HCT116 (cell line): ENCODE measurements around the gene CDYL. TPM values are rescaled to one million over a fixed set of nuclear protein-coding genes. Genes with fewer than 3 reads are reported as not detected.

Experiments used
- ATAC-seq: fragments of 200-7000 bp; cut with Tn5 transposase; 2 replicates; pipeline ENCODE4 v1.9.1; 2020; ENCODE audit warnings: mild to moderate bottlenecking, moderate library complexity
- BruUV-seq: library from RNA; stranded (reverse); fragments of 400-500 nt; replicated peaks from 2 replicates; lab custom pipeline; 2021; lab: Mats Ljungman, UMichigan
- CTCF ChIA-PET: fragments of 300-600 bp; sonication (Branson Sonifier 250); formaldehyde crosslinking; loops from one replicate; lab custom pipeline; 2021; ENCODE audit warnings: antibody characterized with exemption; lab: Charles Lee
- POLR2A ChIA-PET: fragments of 300-600, 350-600 bp; sonication (Branson Sonifier 250); formaldehyde crosslinking; loops from one replicate; lab custom pipeline; 2021; ENCODE audit warnings: antibody characterized with exemption; lab: Charles Lee
- RAD21 ChIA-PET, 2 experiments: fragments of 300-600 bp; sonication (Branson Sonifier 250); formaldehyde crosslinking; loops; one replicate each; lab custom pipeline; 2023; ENCODE audit warnings: low total read pairs in 2 of 2; ENCODE audit not compliant: uncharacterized antibody in 2 of 2, unreplicated experiment in 2 of 2, low non-redundant PET in 1 of 2; lab: Charles Lee
- DNase-seq: peaks from one replicate; pipeline ENCODE4 v3.0.0-alpha.2; 2010; ENCODE audit warnings: low read depth, low spot score
- H2AFZ ChIP-seq: fragments of 200-600 bp; shearing (Covaris generic), sonication (generic); 2 replicates; pipeline ENCODE4 v1.6.1; 2017; ENCODE audit warnings: low read depth, mixed run types, mixed read lengths, antibody characterized with exemption, low read length; ENCODE audit not compliant: poor library complexity, severe bottlenecking
- H3K27ac ChIP-seq: 2 replicates; pipeline ENCODE4 v1.5.1; 2012; ENCODE audit warnings: low read depth, low read length
- H3K27me3 ChIP-seq: fragments of 200-600 bp; sonication (generic); 2 replicates; pipeline ENCODE4 v1.6.1; 2016; ENCODE audit warnings: mixed run types, low read length, mixed read lengths; ENCODE audit not compliant: insufficient read depth
- H3K36me3 ChIP-seq, 2 experiments: fragments of 200-500 bp in 1 of 2; fragments of 200-600 bp in 1 of 2; sonication (Bioruptor generic) in 1 of 2; sonication (generic) in 1 of 2; 2 replicates each; pipeline versions ENCODE4 v1.5.1 to v1.6.1; 2014 to 2016; ENCODE audit warnings: low read length in 2 of 2, inconsistent platforms in 1 of 2, mixed read lengths in 1 of 2, mixed run types in 1 of 2; ENCODE audit not compliant: insufficient read depth in 2 of 2, control insufficient read depth in 1 of 2
- H3K4me1 ChIP-seq, 2 experiments: fragments of 200-600 bp in 1 of 2; sonication (generic) in 1 of 2; 2 replicates each; pipeline versions ENCODE4 v1.5.1 to v1.6.1; 2012 to 2017; ENCODE audit warnings: low read length in 2 of 2, inconsistent platforms in 1 of 2, mild to moderate bottlenecking in 1 of 2, mixed read lengths in 1 of 2, mixed run types in 1 of 2, moderate library complexity in 1 of 2; ENCODE audit not compliant: insufficient read depth in 2 of 2, control insufficient read depth in 1 of 2
- H3K4me2 ChIP-seq: fragments of 200-600 bp; sonication (generic); 2 replicates; pipeline ENCODE4 v1.6.1; 2017; ENCODE audit warnings: mixed run types, low read length, mixed read lengths
- H3K4me3 ChIP-seq, 2 experiments: fragments of 200-600 bp in 1 of 2; sonication (generic) in 1 of 2; replicated peaks in 1 of 2; 2 replicates each; pipeline ENCODE4 v1.5.1; 2011 to 2016; ENCODE audit warnings: low read length in 2 of 2, control low read depth in 1 of 2, low read depth in 1 of 2, mild to moderate bottlenecking in 1 of 2, mixed read lengths in 1 of 2, mixed run types in 1 of 2
- H3K79me2 ChIP-seq: fragments of 200-600 bp; sonication (generic); 2 replicates; pipeline ENCODE4 v1.6.1; 2017; ENCODE audit warnings: mild to moderate bottlenecking, mixed run types, low read length, moderate library complexity, mixed read lengths; ENCODE audit not compliant: insufficient read depth
- H3K9ac ChIP-seq: fragments of 200-600 bp; sonication (generic); 2 replicates; pipeline ENCODE4 v1.6.1; 2016; ENCODE audit warnings: low read length, mixed read lengths
- H3K9me2 ChIP-seq: fragments of 200-600 bp; sonication (generic), shearing (Covaris generic); 2 replicates; pipeline ENCODE4 v1.6.1; 2017; ENCODE audit warnings: mixed run types, mild to moderate bottlenecking, moderate library complexity; ENCODE audit not compliant: insufficient read depth
- H3K9me3 ChIP-seq, 2 experiments: fragments of 200-500 bp in 1 of 2; fragments of 200-600 bp in 1 of 2; sonication (Bioruptor generic) in 1 of 2; sonication (generic) in 1 of 2; 2 replicates each; pipeline ENCODE4 v1.6.1; 2014 to 2017; ENCODE audit warnings: low read length in 2 of 2, mixed read lengths in 2 of 2, inconsistent platforms in 1 of 2, low read depth in 1 of 2, mild to moderate bottlenecking in 1 of 2, mixed run types in 1 of 2, moderate library complexity in 1 of 2; ENCODE audit not compliant: control insufficient read depth in 1 of 2, insufficient read depth in 1 of 2
- H4K20me1 ChIP-seq: fragments of 200-600 bp; sonication (generic), shearing (Covaris generic); 2 replicates; pipeline ENCODE4 v1.6.1; 2017; ENCODE audit warnings: mixed run types, mild to moderate bottlenecking, moderate library complexity; ENCODE audit not compliant: insufficient read depth
- CBX3 ChIP-seq: IDR thresholded peaks from 2 replicates; pipeline ENCODE4 v1.6.1; 2012; ENCODE audit warnings: low read depth
- CEBPB ChIP-seq: IDR thresholded peaks from 2 replicates; pipeline ENCODE4 v1.6.1; 2012; ENCODE audit warnings: low read depth
- EGR1 ChIP-seq: IDR thresholded peaks from 2 replicates; pipeline ENCODE4 v1.6.1; 2012; ENCODE audit warnings: low read depth
- ELF1 ChIP-seq: IDR thresholded peaks from 2 replicates; pipeline ENCODE4 v1.6.1; 2012; ENCODE audit warnings: low read depth, borderline replicate concordance
- EZH2 ChIP-seq: fragments of 200-600 bp; sonication (generic); IDR thresholded peaks from 2 replicates; pipeline ENCODE4 v1.6.1; 2017; ENCODE audit warnings: antibody characterized with exemption, mixed run types
- FOSL1 ChIP-seq: IDR thresholded peaks from 2 replicates; pipeline ENCODE4 v1.6.1; 2012; ENCODE audit warnings: low read depth
- JUND ChIP-seq: IDR thresholded peaks from 2 replicates; pipeline ENCODE4 v1.6.1; 2012
- RAD21 ChIP-seq: IDR thresholded peaks from 2 replicates; pipeline ENCODE4 v1.6.1; 2012; ENCODE audit warnings: low read depth, mild to moderate bottlenecking
- SIN3A ChIP-seq: IDR thresholded peaks from 2 replicates; pipeline ENCODE4 v1.6.1; 2012; ENCODE audit warnings: low read depth
- SP1 ChIP-seq: IDR thresholded peaks from 2 replicates; pipeline ENCODE4 v1.6.1; 2012; ENCODE audit warnings: low read depth
- SRF ChIP-seq: IDR thresholded peaks from 2 replicates; pipeline ENCODE4 v1.6.1; 2012; ENCODE audit warnings: low read depth
- TCF7L2 ChIP-seq: IDR thresholded peaks from 2 replicates; pipeline ENCODE4 v1.7.0; 2011; ENCODE audit warnings: borderline replicate concordance, inconsistent platforms; ENCODE audit not compliant: insufficient read depth, insufficient read length; ENCODE audit errors: extremely low read depth
- ZFX ChIP-seq: fragments of 450-650 bp; IDR thresholded peaks from 2 replicates; pipeline ENCODE4 v1.6.1; 2017
- ZNF274 ChIP-seq: fragments of 200-500 bp; sonication (Bioruptor generic); IDR thresholded peaks from 2 replicates; pipeline ENCODE4 v1.6.1; 2014; ENCODE audit warnings: mild to moderate bottlenecking, low read depth, low read length, inconsistent platforms
- intact Hi-C: fragments of 100-400 bp; cut with micrococcal nuclease; formaldehyde crosslinking; loops from 2 replicates; pipeline ENCODE4 v1.10.0; 2022
- total RNA-seq: library from RNA; stranded (reverse); gene quantifications from one replicate; pipeline ENCODE4 v1.2.1, GENCODE V29; 2021; ENCODE audit not compliant: unreplicated experiment
- TF ChIP-seq, protein P1 (sequence below): IDR thresholded peaks from 2 replicates; pipeline ENCODE4 v1.6.1; 2012; ENCODE audit warnings: low read depth
- TF ChIP-seq, protein P2 (sequence below): IDR thresholded peaks from 2 replicates; pipeline ENCODE4 v1.6.1; 2012
- TF ChIP-seq, protein P3 (sequence below): IDR thresholded peaks from 2 replicates; pipeline ENCODE4 v1.6.1; 2012
- TF ChIP-seq, protein P4 (sequence below), 3 experiments: fragments of 200-600 bp in 1 of 3; sonication (generic) in 1 of 3; IDR thresholded peaks in 2 of 3; conservative IDR thresholded peaks in 1 of 3; 2 replicates each; pipeline ENCODE4 v1.5.1; 2012 to 2017; ENCODE audit warnings: low read depth in 2 of 3, low read length in 2 of 3, antibody characterized with exemption in 1 of 3, borderline replicate concordance in 1 of 3, control low read depth in 1 of 3, mild to moderate bottlenecking in 1 of 3, mixed read lengths in 1 of 3, mixed run types in 1 of 3, moderate library complexity in 1 of 3; ENCODE audit not compliant: insufficient read depth in 1 of 3

Gene CDYL
- total RNA-seq, 1 experiment from 2014 or later, result 42.6 TPM

DNA sequence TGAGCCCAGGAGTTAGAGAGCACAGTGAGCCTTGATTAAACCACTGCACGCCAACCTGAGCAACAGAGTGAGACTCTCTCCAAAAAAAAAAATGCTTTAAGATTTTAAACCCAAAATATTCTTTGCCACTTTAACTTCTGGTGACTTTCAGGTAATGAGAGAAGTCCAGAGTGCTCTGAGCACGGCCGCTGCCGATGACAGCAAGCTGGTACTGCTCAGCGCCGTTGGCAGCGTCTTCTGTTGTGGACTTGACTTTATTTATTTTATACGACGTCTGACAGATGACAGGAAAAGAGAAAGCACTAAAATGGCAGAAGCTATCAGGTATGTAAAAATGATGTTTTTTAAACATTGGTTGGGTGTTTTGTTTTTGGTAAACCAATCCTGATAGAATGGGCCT lies 161.2 kb downstream of the CDYL start:
- intact Hi-C loops, result loop anchor here (5.0 to 10.0 kb wide), 4 partner anchors 133 to 473 kb away; partner anchors contain the start of gene CDYL
- Histone ChIP-seq H3K4me3 (no peak overlapping the region), H3K9me2 (no peaks in the 10 kb centered on the region), H3K9ac (no peak overlapping the region), H3K36me3 (peaks cover 0 to 5% of the 10 kb centered on the region in 2 experiments; a peak in 1 of 4 replicates), H3K27ac (no peak overlapping the region), H4K20me1 (peaks cover 6% of the 10 kb centered on the region; the same call in 1 of the 2 replicates), H3K27me3 (no peaks in the 10 kb centered on the region), H2AFZ (no peak overlapping the region), H3K4me1 (peaks cover 26% of the 10 kb centered on the region in 2 experiments), H3K4me2 (no peak overlapping the region), H3K9me3 (no peaks in the 10 kb centered on the region), H3K79me2 (peaks cover 14% of the 10 kb centered on the region)
- ChIA-PET CTCF (no interaction called here), POLR2A (no interaction called here), RAD21 (no interaction called here)
- ATAC-seq (no peak), DNase-seq (no peak)
- no TSS peak for BruUV-seq
- TF ChIP-seq, protein P1, sequence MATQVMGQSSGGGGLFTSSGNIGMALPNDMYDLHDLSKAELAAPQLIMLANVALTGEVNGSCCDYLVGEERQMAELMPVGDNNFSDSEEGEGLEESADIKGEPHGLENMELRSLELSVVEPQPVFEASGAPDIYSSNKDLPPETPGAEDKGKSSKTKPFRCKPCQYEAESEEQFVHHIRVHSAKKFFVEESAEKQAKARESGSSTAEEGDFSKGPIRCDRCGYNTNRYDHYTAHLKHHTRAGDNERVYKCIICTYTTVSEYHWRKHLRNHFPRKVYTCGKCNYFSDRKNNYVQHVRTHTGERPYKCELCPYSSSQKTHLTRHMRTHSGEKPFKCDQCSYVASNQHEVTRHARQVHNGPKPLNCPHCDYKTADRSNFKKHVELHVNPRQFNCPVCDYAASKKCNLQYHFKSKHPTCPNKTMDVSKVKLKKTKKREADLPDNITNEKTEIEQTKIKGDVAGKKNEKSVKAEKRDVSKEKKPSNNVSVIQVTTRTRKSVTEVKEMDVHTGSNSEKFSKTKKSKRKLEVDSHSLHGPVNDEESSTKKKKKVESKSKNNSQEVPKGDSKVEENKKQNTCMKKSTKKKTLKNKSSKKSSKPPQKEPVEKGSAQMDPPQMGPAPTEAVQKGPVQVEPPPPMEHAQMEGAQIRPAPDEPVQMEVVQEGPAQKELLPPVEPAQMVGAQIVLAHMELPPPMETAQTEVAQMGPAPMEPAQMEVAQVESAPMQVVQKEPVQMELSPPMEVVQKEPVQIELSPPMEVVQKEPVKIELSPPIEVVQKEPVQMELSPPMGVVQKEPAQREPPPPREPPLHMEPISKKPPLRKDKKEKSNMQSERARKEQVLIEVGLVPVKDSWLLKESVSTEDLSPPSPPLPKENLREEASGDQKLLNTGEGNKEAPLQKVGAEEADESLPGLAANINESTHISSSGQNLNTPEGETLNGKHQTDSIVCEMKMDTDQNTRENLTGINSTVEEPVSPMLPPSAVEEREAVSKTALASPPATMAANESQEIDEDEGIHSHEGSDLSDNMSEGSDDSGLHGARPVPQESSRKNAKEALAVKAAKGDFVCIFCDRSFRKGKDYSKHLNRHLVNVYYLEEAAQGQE, result no peak
- TF ChIP-seq, protein P2, sequence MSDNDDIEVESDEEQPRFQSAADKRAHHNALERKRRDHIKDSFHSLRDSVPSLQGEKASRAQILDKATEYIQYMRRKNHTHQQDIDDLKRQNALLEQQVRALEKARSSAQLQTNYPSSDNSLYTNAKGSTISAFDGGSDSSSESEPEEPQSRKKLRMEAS, result no peak
- no peak for TF ChIP-seq CBX3
- no peak for TF ChIP-seq SP1
- no peak for TF ChIP-seq SRF
- no peak for TF ChIP-seq EGR1
- TF ChIP-seq, protein P3, sequence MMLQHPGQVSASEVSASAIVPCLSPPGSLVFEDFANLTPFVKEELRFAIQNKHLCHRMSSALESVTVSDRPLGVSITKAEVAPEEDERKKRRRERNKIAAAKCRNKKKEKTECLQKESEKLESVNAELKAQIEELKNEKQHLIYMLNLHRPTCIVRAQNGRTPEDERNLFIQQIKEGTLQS, result no peak
- TF ChIP-seq ZFX, result no peak
- TF ChIP-seq RAD21, result no peak
- no peak for TF ChIP-seq SIN3A
- TF ChIP-seq, protein P4, sequence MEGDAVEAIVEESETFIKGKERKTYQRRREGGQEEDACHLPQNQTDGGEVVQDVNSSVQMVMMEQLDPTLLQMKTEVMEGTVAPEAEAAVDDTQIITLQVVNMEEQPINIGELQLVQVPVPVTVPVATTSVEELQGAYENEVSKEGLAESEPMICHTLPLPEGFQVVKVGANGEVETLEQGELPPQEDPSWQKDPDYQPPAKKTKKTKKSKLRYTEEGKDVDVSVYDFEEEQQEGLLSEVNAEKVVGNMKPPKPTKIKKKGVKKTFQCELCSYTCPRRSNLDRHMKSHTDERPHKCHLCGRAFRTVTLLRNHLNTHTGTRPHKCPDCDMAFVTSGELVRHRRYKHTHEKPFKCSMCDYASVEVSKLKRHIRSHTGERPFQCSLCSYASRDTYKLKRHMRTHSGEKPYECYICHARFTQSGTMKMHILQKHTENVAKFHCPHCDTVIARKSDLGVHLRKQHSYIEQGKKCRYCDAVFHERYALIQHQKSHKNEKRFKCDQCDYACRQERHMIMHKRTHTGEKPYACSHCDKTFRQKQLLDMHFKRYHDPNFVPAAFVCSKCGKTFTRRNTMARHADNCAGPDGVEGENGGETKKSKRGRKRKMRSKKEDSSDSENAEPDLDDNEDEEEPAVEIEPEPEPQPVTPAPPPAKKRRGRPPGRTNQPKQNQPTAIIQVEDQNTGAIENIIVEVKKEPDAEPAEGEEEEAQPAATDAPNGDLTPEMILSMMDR (IDR thresholded peaks at IDR 0.05 in 2 of 3, conservative IDR thresholded peaks at IDR 0.05 in 1 of 3; ENCODE audit: borderline replicate concordance in 1 of 3, insufficient read depth in 1 of 3, low read depth in 2 of 3, low read length in 2 of 3), result no peak
- no peak for TF ChIP-seq FOSL1
- no peak for TF ChIP-seq EZH2
- TF ChIP-seq ZNF274, result no peak
- no peak for TF ChIP-seq CEBPB
- TF ChIP-seq JUND, result no peak
- TF ChIP-seq TCF7L2, result no peak
- no peak for TF ChIP-seq ELF1
